Sigmoid colon (tissue), 7 donors: ENCODE data around the gene FANCD2. TPM values are rescaled to one million over a fixed set of nuclear protein-coding genes. Genes with fewer than 3 reads are reported as not detected.

ENCODE experiments used
- DNase-seq: peaks from one replicate; pipeline ENCODE4 v3.0.0-alpha.2; 2019
- H3K27ac ChIP-seq, 4 donors: fragments of 200-600 bp; sonication (generic); one replicate each; pipeline ENCODE4 v1.5.1; 2016 to 2019; ENCODE audit warnings: mild to moderate bottlenecking in 1 of 4
- H3K27me3 ChIP-seq, 3 donors: fragments of 200-600 bp; sonication (generic); one replicate each; pipeline ENCODE4 v1.5.1; 2019; ENCODE audit warnings: mild to moderate bottlenecking in 1 of 3
- H3K36me3 ChIP-seq, 4 donors: fragments of 200-600 bp; sonication (generic); one replicate each; pipeline ENCODE4 v1.5.1; 2016 to 2019
- H3K4me1 ChIP-seq, 4 donors: fragments of 200-600 bp; sonication (generic); one replicate each; pipeline ENCODE4 v1.5.1; 2017 to 2019
- H3K4me3 ChIP-seq, 4 donors: fragments of 200-600 bp; sonication (generic); one replicate each; pipeline ENCODE4 v1.5.1; 2017 to 2019; ENCODE audit warnings: mild to moderate bottlenecking in 2 of 4, moderate library complexity in 1 of 4
- H3K9me3 ChIP-seq, 4 donors: fragments of 200-600 bp in 3 of 4; sonication (generic) in 3 of 4; one replicate each; pipeline versions ENCODE4 v1.5.1 to v1.6.1; 2013 to 2019
- EP300 ChIP-seq, 4 donors: sonication (generic); formaldehyde crosslinking; IDR thresholded peaks; one replicate each; pipeline ENCODE4 v1.6.1; 2017; ENCODE audit warnings: antibody characterized with exemption in 4 of 4
- POLR2A ChIP-seq, 2 donors: fragments of 450-650 bp; IDR thresholded peaks; one replicate each; pipeline ENCODE4 v1.6.1; 2016; ENCODE audit warnings: antibody characterized with exemption in 2 of 2, mild to moderate bottlenecking in 2 of 2, moderate library complexity in 2 of 2
- POLR2AphosphoS5 ChIP-seq, 4 donors: sonication (generic); formaldehyde crosslinking; IDR thresholded peaks; one replicate each; pipeline ENCODE4 v1.6.1; 2017; ENCODE audit warnings: antibody characterized with exemption in 4 of 4
- WGBS, 2 donors: extraction: QIAGEN DNeasy Blood & Tissue Kit; methylation state at CpG; one replicate each; pipeline ENCODE4 v1.1.7; 2013; 5-methylcytosine and 5-hydroxymethylcytosine counted together
- intact Hi-C: fragments of 100-400 bp; cut with DNase I; formaldehyde crosslinking; loops from one replicate; pipeline ENCODE4 v1.15.1; 2023
- polyA plus RNA-seq, 3 donors: library from polyadenylated mRNA; stranded (reverse); fragments of 200-250 nt; gene quantifications; one replicate each; pipeline ENCODE4 v1.2.3, GENCODE V29; 2013
- total RNA-seq, 4 donors: library from RNA; depleted of rRNA; stranded (reverse); fragments of >200 nt; gene quantifications; one replicate each; pipeline ENCODE4 v1.1.0, GENCODE V29; 2016
- TF ChIP-seq, protein P1 (sequence below), 4 experiments: fragments of 450-650 bp in 3 of 4; fragments of 200-600 bp in 1 of 4; IDR thresholded peaks; one replicate each; pipeline ENCODE4 v1.5.1; 2016 to 2019; ENCODE audit warnings: antibody characterized with exemption in 4 of 4, mild to moderate bottlenecking in 3 of 4, moderate library complexity in 2 of 4
- donor health status: healthy with polysubstance abuse.
- donor health status: Bipolar disorder and iron deficiency.
- donor health status: healthy.

The FANCD2 gene
- total and polyA plus RNA-seq, 7 donors = 0.60 to 12.6 (median 2.9) TPM

DNA sequence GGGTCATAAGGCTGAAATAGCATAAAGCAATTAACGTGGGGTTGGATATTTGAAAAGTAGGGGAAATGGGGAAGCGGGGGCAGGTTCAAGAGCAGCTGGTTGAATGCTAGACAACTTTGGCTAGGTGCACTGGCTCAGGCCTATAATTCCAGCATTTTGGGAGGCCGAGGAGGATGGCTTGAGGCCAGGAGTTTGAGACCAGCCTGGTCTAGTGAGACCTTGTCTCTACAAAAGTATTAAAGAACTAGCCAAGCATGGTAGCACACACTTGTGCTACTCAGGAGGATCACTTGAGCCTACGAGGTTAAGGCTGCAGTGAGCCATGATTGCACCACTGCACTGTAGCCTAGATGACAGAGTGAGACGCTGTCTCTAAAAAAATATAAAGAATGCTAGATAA lies 6.9 kb upstream of the FANCD2 start:
- no peaks in the 10 kb centered on the region for H3K9me3 ChIP-seq
- peaks cover 0 to 63% (median 20%) of the 10 kb centered on the region in 4 donors for H3K36me3 ChIP-seq
- peak; percentile 20 for DNase-seq
- TF ChIP-seq POLR2A (IDR thresholded peaks at IDR 0.05) = no peak
- TF ChIP-seq, protein P1, sequence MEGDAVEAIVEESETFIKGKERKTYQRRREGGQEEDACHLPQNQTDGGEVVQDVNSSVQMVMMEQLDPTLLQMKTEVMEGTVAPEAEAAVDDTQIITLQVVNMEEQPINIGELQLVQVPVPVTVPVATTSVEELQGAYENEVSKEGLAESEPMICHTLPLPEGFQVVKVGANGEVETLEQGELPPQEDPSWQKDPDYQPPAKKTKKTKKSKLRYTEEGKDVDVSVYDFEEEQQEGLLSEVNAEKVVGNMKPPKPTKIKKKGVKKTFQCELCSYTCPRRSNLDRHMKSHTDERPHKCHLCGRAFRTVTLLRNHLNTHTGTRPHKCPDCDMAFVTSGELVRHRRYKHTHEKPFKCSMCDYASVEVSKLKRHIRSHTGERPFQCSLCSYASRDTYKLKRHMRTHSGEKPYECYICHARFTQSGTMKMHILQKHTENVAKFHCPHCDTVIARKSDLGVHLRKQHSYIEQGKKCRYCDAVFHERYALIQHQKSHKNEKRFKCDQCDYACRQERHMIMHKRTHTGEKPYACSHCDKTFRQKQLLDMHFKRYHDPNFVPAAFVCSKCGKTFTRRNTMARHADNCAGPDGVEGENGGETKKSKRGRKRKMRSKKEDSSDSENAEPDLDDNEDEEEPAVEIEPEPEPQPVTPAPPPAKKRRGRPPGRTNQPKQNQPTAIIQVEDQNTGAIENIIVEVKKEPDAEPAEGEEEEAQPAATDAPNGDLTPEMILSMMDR (IDR thresholded peaks at IDR 0.05) = no peak
- no peak for TF ChIP-seq EP300 (IDR thresholded peaks at IDR 0.05)
- TF ChIP-seq POLR2AphosphoS5 (IDR thresholded peaks at IDR 0.05) = no peak
- no peaks in the 10 kb centered on the region for H3K27me3 ChIP-seq
- WGBS, 2 donors = 86 to 91% methylated on average over 5 of the region's 5 CpGs
- H3K27ac ChIP-seq = no peak overlapping the region
- H3K4me1 ChIP-seq = peaks cover 0 to 34% (median 28%) of the 10 kb centered on the region in 4 donors
- H3K4me3 ChIP-seq = no peak overlapping the region
- intact Hi-C loops = loop anchor here (10.0 kb wide), 1 partner anchor 205 kb away; no protein-coding TSS in a partner anchor

DNA sequence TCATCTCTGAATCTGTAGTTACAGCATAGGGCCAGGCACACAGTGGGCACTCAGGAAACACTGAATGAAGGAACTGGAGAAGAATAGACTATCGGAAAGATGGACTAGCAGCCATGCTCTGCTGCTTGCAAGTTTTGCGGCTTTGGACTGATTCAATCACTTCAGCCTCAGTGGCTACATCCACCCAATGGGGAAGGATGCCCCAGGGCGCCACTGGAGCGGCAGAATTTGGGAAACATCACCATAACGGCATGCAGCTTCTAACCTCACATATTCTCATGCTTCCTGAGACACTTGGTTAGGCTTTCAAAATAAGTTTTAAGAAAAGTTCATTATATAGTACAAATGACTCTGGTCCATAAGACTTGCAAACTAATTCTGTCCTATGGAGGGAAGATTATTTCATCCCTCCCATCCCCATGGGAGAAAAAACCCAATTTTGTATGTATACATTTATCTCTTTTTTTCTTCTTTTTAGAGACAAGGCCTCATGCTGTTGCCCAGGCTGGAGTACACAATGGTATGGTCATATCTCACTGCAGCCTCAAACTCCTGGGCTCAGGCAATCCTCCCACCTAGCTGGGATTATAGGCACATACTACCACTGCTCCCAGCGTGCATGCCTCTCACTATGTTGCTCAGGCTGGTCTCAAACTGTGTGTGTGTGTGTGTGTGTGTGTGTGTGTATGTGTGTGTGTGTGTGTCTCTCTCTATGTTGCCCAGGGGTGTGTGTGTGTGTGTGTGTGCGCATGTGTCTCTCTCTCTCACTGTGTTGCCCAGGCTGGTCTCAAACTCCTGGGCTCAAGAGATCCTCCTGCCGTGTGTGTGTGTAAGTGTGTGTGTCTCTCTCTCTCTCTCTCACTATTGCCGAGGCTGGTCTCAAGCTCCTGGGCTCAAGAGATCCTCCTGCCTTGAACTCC lies 4.1 kb upstream of the FANCD2 start:
- Histone ChIP-seq H3K9me3 (no peaks in the 10 kb centered on the region), H3K4me3 (no peak overlapping the region), H3K4me1 (peaks cover 0 to 27% (median 24%) of the 10 kb centered on the region in 4 donors), H3K36me3 (peaks cover 0 to 63% (median 20%) of the 10 kb centered on the region in 4 donors), H3K27ac (no peak overlapping the region), H3K27me3 (no peaks in the 10 kb centered on the region)
- TF ChIP-seq EP300 (IDR thresholded peaks at IDR 0.05) (no peak), POLR2AphosphoS5 (IDR thresholded peaks at IDR 0.05) (no peak), POLR2A (IDR thresholded peaks at IDR 0.05) (no peak)
- TF ChIP-seq, protein P1 (IDR thresholded peaks at IDR 0.05) = no peak
- intact Hi-C loops = loop anchor here (10.0 kb wide), 1 partner anchor 177 kb away; the partner anchor contains the start of gene RPUSD3
- 95% methylated on average over 9 of the region's 9 CpGs for WGBS, 2 donors
- peak; percentile 30 for DNase-seq

DNA sequence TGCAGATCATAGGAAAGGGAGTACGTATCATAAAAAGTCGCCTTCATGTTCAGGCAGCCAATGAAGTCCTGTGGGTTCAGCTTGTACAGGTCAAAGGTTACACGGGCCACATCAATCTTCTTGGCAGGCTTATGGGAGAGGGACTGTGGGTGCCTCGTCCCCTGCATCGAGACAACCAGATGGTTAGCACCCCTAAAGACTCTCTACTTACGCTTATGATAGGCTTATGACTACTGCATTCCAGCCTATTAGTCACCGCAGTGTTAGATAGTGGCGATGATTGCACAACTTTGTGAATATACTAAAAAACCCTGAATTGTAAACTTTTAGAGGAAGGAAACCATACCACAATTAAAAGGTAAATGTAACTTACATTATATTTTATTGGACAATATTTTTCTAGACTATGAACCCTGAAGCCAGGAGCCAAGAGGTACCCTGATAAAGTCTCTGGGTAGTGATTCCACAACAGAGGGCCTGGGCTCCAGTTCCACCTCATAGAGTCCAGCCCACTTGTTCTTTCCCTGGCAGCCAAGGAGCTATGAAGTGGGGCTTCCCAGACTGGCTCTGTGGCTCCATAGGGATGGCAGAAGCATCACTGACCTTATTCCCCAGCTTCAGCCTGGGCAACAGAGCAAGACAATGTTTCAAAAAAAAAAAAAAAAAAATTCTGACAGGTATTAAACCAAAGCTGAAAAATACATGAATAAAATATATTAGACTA lies 2.5 kb upstream of the FANCD2 start:
- H3K4me1 ChIP-seq = peaks cover 0 to 28% (median 25%) of the 10 kb centered on the region in 4 donors
- DNase-seq = no peak
- 81 to 82% methylated on average over 8 of the region's 8 CpGs for WGBS, 2 donors
- TF ChIP-seq POLR2AphosphoS5 (IDR thresholded peaks at IDR 0.05) (no peak), POLR2A (IDR thresholded peaks at IDR 0.05) (no peak), EP300 (IDR thresholded peaks at IDR 0.05) (no peak)
- TF ChIP-seq, protein P1 (IDR thresholded peaks at IDR 0.05) = no peak
- H3K9me3 ChIP-seq = no peaks in the 10 kb centered on the region
- intact Hi-C loops = loop anchor here (10.0 kb wide), 1 partner anchor 179 kb away; the partner anchor contains the start of gene RPUSD3
- no peak overlapping the region for H3K27ac ChIP-seq
- no peaks in the 10 kb centered on the region for H3K27me3 ChIP-seq
- peaks cover 0 to 50% (median 18%) of the 10 kb centered on the region in 4 donors for H3K36me3 ChIP-seq
- H3K4me3 ChIP-seq = no peak overlapping the region

DNA sequence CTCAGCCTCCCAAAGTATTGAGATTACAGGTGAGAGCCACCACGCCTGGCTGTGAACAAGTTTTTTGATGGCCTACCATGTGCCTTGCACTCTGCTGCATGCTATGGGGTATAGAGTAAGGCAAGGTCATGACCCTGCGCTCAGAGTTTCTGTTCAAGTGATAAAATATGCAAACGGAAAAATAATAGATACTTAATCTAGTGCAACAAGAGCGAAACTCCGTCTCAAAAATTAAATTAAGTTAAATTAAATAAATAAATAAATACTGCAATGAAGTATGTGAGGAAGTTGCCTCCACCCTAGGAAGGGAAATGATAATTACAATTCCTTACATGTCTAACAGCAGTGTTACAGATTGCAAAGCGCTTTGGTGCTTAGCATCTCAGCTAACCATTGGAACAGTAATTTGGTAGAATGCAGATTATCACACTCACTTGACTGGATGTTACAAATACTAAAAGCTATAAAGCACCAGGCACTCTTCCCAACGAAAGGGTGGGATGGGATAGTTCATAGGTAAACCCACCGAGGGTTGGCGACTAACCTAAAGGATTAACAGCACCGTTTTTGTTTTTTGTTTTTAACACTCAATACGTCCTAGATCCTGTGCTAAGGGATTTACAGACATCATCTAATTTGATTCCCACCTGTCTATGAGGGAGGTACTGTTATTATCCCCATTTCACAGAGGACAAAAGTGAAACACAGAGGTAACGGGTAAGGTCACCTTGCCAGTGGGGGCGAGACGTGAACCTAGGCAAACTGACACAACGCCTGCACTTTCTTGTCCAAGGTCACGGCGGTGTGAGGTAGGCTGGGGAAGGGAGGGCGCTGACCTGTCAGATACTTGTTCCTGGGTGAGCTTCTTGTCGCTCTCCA lies 793 bp upstream of the FANCD2 start:
- peak overlapping the region; percentile 73 to 93 (median 83) for H3K4me3 ChIP-seq
- TF ChIP-seq POLR2AphosphoS5 (IDR thresholded peaks at IDR 0.05) = no peak
- TF ChIP-seq EP300 (IDR thresholded peaks at IDR 0.05) = no peak
- TF ChIP-seq, protein P1 (IDR thresholded peaks at IDR 0.05) = no peak
- TF ChIP-seq POLR2A (IDR thresholded peaks at IDR 0.05) = no peak
- H3K9me3 ChIP-seq = no peaks in the 10 kb centered on the region
- no peak for DNase-seq
- peaks cover 0 to 28% (median 25%) of the 10 kb centered on the region in 4 donors for H3K4me1 ChIP-seq
- intact Hi-C loops = loop anchor here (5.0 to 10.0 kb wide), 5 partner anchors 78 to 293 kb away; partner anchors contain the start of genes BRK1, BRPF1, CRELD1 and RPUSD3
- H3K27ac ChIP-seq = peak overlapping the region; percentile 77 to 85 (median 81)
- 24 to 30% methylated on average over 19 of the region's 19 CpGs for WGBS, 2 donors
- no peaks in the 10 kb centered on the region for H3K27me3 ChIP-seq
- H3K36me3 ChIP-seq = peaks cover 0 to 33% (median 17%) of the 10 kb centered on the region in 4 donors
